GM21447 (cell line): ENCODE results near the gene APLF.
"Not testable (repeated sequence)": the region's sequence is repeated elsewhere in the genome, so short reads cannot be mapped to it uniquely, and the experiment has no call there.

Experiments
- ATAC-seq: cut with Tn5 transposase; IDR thresholded peaks from one replicate; pipeline ENCODE4 v1.9.1; 2021; ENCODE audit not compliant: unreplicated experiment

The APLF gene

GRCh38 chr2:68441179-68441993 is 26.0 kb upstream of the APLF start:
- ATAC-seq: peak; percentile 97

GRCh38 chr2:68441994-68442322 is 25.4 kb upstream of the APLF start:
- ATAC-seq: no peak

- not testable (repeated sequence) for ATAC-seq
These were observed 21.0 kb upstream of the APLF start for GRCh38 chr2:68446425-68446824.

- no peak for ATAC-seq
These were observed 20.3 kb upstream of the APLF start for GRCh38 chr2:68447118-68447517.

- no peak for ATAC-seq
These were observed 18.4 kb upstream of the APLF start for GRCh38 chr2:68448671-68449653.

- no peak for ATAC-seq
These were observed 15.1 kb upstream of the APLF start for GRCh38 chr2:68452158-68452900.

GRCh38 chr2:68453761-68454360 is 13.5 kb upstream of the APLF start:
- no peak for ATAC-seq

- no peak for ATAC-seq
These were observed 12.7 kb upstream of the APLF start for GRCh38 chr2:68454719-68455118.

GRCh38 chr2:68456198-68456597 is 11.2 kb upstream of the APLF start:
- ATAC-seq: no peak

GRCh38 chr2:68458981-68459380 is 8.4 kb upstream of the APLF start:
- no peak for ATAC-seq

GRCh38 chr2:68463287-68463877 is 4.0 kb upstream of the APLF start:
- no peak for ATAC-seq

- ATAC-seq: no peak
These were observed 2.7 kb upstream of the APLF start for GRCh38 chr2:68464651-68465050.

GRCh38 chr2:68465081-68465916 is 2.1 kb upstream of the APLF start:
- ATAC-seq: no peak

GRCh38 chr2:68466361-68466777 is 1.0 kb upstream of the APLF start:
- no peak for ATAC-seq

- peak; percentile 29 for ATAC-seq
These were observed 658 bp upstream of the APLF start for GRCh38 chr2:68466778-68467076.

- ATAC-seq: no peak
These were observed 1.4 kb downstream of the APLF start for GRCh38 chr2:68468801-68469200.

GRCh38 chr2:68469935-68470334 is 2.5 kb downstream of the APLF start:
- no peak for ATAC-seq

- ATAC-seq: no peak
These were observed 4.0 kb downstream of the APLF start for GRCh38 chr2:68471385-68471784.

GRCh38 chr2:68472796-68473414 is 5.5 kb downstream of the APLF start:
- no peak for ATAC-seq
